GM12878 (cell line): ENCODE measurements around the gene KDELR1. TPM values are rescaled to one million over a fixed set of nuclear protein-coding genes. Genes with fewer than 3 reads are reported as not detected.

ENCODE experiments used
- ATAC-seq: fragments of 200-7000 bp; cut with Tn5 transposase; 3 replicates; pipeline ENCODE4 v1.9.1; 2020; ENCODE audit warnings: mild to moderate bottlenecking, moderate library complexity
- BruUV-seq: library from RNA; stranded (reverse); fragments of 400-500 nt; replicated peaks from 2 replicates; lab custom pipeline; 2021; lab: Mats Ljungman, UMichigan
- CTCF ChIA-PET: fragments of 300-600 bp; sonication (Branson Sonifier 250); formaldehyde crosslinking; extraction: SDS; loops from one replicate; lab custom pipeline; 2021; ENCODE audit warnings: inconsistent platforms; lab: Yijun Ruan, JAX
- POLR2A ChIA-PET: fragments of 350-600 bp; formaldehyde crosslinking; extraction: SDS; loops from one replicate; lab custom pipeline; 2021; ENCODE audit warnings: inconsistent platforms; lab: Charles Lee
- RAD21 ChIA-PET: fragments of 300-600 bp; sonication (Branson Sonifier 250); formaldehyde crosslinking; loops from one replicate; lab custom pipeline; 2023; ENCODE audit warnings: antibody characterized with exemption; ENCODE audit not compliant: unreplicated experiment; lab: Charles Lee
- SMC1A ChIA-PET: fragments of 300-600 bp; sonication (Branson Sonifier 250); formaldehyde crosslinking; loops from one replicate; lab custom pipeline; 2023; ENCODE audit not compliant: unreplicated experiment, uncharacterized antibody; lab: Charles Lee
- DNase-seq: peaks from one replicate; pipeline ENCODE4 v3.0.0-alpha.2; 2011; ENCODE audit warnings: low read depth, low spot score
- FAIRE-seq: peaks from 3 replicates; lab custom pipeline; 2011; peaks lifted over from hg19 to GRCh38; lab: Jason Lieb, UNC
- H2AFZ ChIP-seq: 2 replicates; pipeline ENCODE4 v1.6.0; 2011; ENCODE audit warnings: low read depth, low read length, control low read depth; ENCODE audit not compliant: control insufficient read depth
- H3K27ac ChIP-seq: 2 replicates; pipeline ENCODE4 v1.5.1; 2011; ENCODE audit warnings: control low read depth; ENCODE audit not compliant: control insufficient read depth, insufficient read depth
- H3K27me3 ChIP-seq, 2 experiments: replicated peaks in 1 of 2; 2 replicates each; pipeline versions ENCODE4 v1.6.0 to v1.6.1; 2011; ENCODE audit warnings: low read length in 1 of 2; ENCODE audit not compliant: control insufficient read depth in 2 of 2, insufficient read depth in 2 of 2
- H3K36me3 ChIP-seq, 2 experiments: 2 replicates each; pipeline ENCODE4 v1.5.1; 2011; ENCODE audit warnings: low read length in 1 of 2; ENCODE audit not compliant: control insufficient read depth in 2 of 2, insufficient read depth in 2 of 2
- H3K4me1 ChIP-seq: 2 replicates; pipeline ENCODE4 v1.6.1; 2011; ENCODE audit warnings: mild to moderate bottlenecking, low read length, moderate library complexity, mixed read lengths; ENCODE audit not compliant: control insufficient read depth, insufficient read depth
- H3K4me2 ChIP-seq: 2 replicates; pipeline ENCODE4 v1.6.0; 2011; ENCODE audit warnings: control low read depth; ENCODE audit not compliant: control insufficient read depth, insufficient read depth
- H3K4me3 ChIP-seq: fragments of 200-600 bp; sonication (generic); 2 replicates; pipeline ENCODE4 v1.5.1; 2016
- H3K79me2 ChIP-seq: 2 replicates; pipeline ENCODE4 v1.6.0; 2011; ENCODE audit warnings: low read length; ENCODE audit not compliant: control insufficient read depth, insufficient read depth
- H3K9ac ChIP-seq: 2 replicates; pipeline ENCODE4 v1.8.0; 2011; ENCODE audit warnings: low read length, control low read depth, mixed read lengths; ENCODE audit not compliant: control insufficient read depth, insufficient read depth
- H3K9me3 ChIP-seq: replicated peaks from 3 replicates; pipeline ENCODE4 v1.5.1; 2011; ENCODE audit warnings: mild to moderate bottlenecking, low read length; ENCODE audit not compliant: control insufficient read depth, insufficient read depth
- H4K20me1 ChIP-seq: 2 replicates; pipeline ENCODE4 v1.6.0; 2011; ENCODE audit not compliant: control insufficient read depth, insufficient read depth
- ATF2 ChIP-seq: IDR thresholded peaks from 2 replicates; pipeline ENCODE4 v1.6.1; 2012; ENCODE audit warnings: low read length, inconsistent platforms
- CEBPZ ChIP-seq: fragments of 150-350 bp; IDR thresholded peaks from 2 replicates; pipeline ENCODE4 v1.6.1; 2016; ENCODE audit warnings: low read depth, low read length
- E4F1 ChIP-seq: fragments of 450-650 bp; IDR thresholded peaks from 2 replicates; pipeline ENCODE4 v1.6.1; 2018; ENCODE audit warnings: borderline replicate concordance, mild to moderate bottlenecking; ENCODE audit not compliant: partially characterized antibody
- MLLT1 ChIP-seq: fragments of 450-650 bp; IDR thresholded peaks from 2 replicates; pipeline ENCODE4 v1.6.1; 2016; ENCODE audit warnings: mild to moderate bottlenecking
- ZNF24 ChIP-seq: fragments of 450-650 bp; IDR thresholded peaks from 2 replicates; pipeline ENCODE4 v1.6.1; 2017; ENCODE audit warnings: antibody characterized with exemption, mild to moderate bottlenecking
- ZZZ3 ChIP-seq: IDR thresholded peaks from 2 replicates; pipeline ENCODE4 v1.6.1; 2011; ENCODE audit warnings: low read depth; ENCODE audit not compliant: control insufficient read depth, insufficient read length
- WGBS: methylation state at CpG from one replicate; pipeline ENCODE4 v1.1.6; 2016; ENCODE audit warnings: low lambda C conversion rate; ENCODE audit not compliant: insufficient replicate concordance, insufficient coverage; ENCODE audit errors: missing lambda C conversion rate; 5-methylcytosine and 5-hydroxymethylcytosine counted together
- in situ Hi-C: fragments of 300-500 bp; cut with MboI; formaldehyde crosslinking; loops from 9 replicates; pipeline ENCODE4 v1.14.3; 2018; ENCODE audit warnings: mixed read lengths
- intact Hi-C: fragments of 100-400 bp; cut with micrococcal nuclease; formaldehyde crosslinking; loops from one replicate; pipeline ENCODE4 v1.14.2; 2022; ENCODE audit not compliant: unreplicated experiment
- polyA plus RNA-seq, 11 experiments: library from polyadenylated mRNA; depleted of rRNA in 4 of 11; unstranded in 6 of 11; stranded (reverse) in 5 of 11; fragments of >200 nt; fragmentation: Nextera tagmentation in 4 of 11; fragmentation: Illumina TruSeq in 1 of 11; extraction: Ambion mirVana in 4 of 11; extraction: Trizol in 1 of 11; gene quantifications; 1 replicate in 1 of 11; 2 replicates in 10 of 11; pipeline versions ENCODE4 v1.2.1 to v1.2.3, GENCODE V29; 2011 to 2016; ENCODE audit warnings: inconsistent platforms in 2 of 11, missing spikeins in 2 of 11, low read depth in 1 of 11
- total RNA-seq, 4 experiments: library from RNA; depleted of rRNA in 3 of 4; stranded (reverse); fragments of >200 nt in 3 of 4; fragmentation: Illumina TruSeq in 1 of 4; extraction: Trizol in 1 of 4; gene quantifications; 2 replicates each; pipeline versions ENCODE4 v1.2.1 to v1.2.3, GENCODE V29; 2013 to 2021

Gene KDELR1
- total and polyA plus RNA-seq, 10 of the 15 experiments (the other 5 are each of a cell fraction or from before 2014, with no cell fraction given), result 2.3 to 71.0 (median 45.2) TPM

- TF ChIP-seq CEBPZ, result no peak
- TF ChIP-seq ZNF24, result no peak
Observed at GRCh38 chr19:48338802-48339503, 52.4 kb downstream of the KDELR1 start (continued).

- H3K4me3 ChIP-seq, result no peak overlapping the region
- SMC1A ChIA-PET, result interaction anchor here (1.4 kb wide), 1 partner anchor 246 kb away, joined by 6 read pairs; no protein-coding TSS in a partner anchor
- RAD21 ChIA-PET, result no interaction called here
- H4K20me1 ChIP-seq, result no peaks in the 10 kb centered on the region
- no peak overlapping the region for H3K27ac ChIP-seq
- no peaks in the 10 kb centered on the region for H3K79me2 ChIP-seq
- H2AFZ ChIP-seq, result no peak overlapping the region
- DNase-seq, result no peak
- 86% methylated on average over 14 of the region's 14 CpGs for WGBS
- H3K4me2 ChIP-seq, result no peak overlapping the region
- no peaks in the 10 kb centered on the region for H3K27me3 ChIP-seq
- intact Hi-C loops (no loop called here), in situ Hi-C loops (no loop called here)
- no peak for FAIRE-seq
- no peak for ATAC-seq
- BruUV-seq, result no TSS peak
- POLR2A ChIA-PET, result no interaction called here
- H3K36me3 ChIP-seq, result peaks cover 0 to 2% of the 10 kb centered on the region in 2 experiments; a peak in 2 of 4 replicates
- no peak overlapping the region for H3K9ac ChIP-seq
- peaks cover 5% of the 10 kb centered on the region for H3K4me1 ChIP-seq
- no peaks in the 10 kb centered on the region for H3K9me3 ChIP-seq
- CTCF ChIA-PET, result interaction anchor here (1.0 to 1.3 kb wide), 2 partner anchors 20 to 246 kb away, joined by 4 read pairs; no protein-coding TSS in a partner anchor
- TF ChIP-seq ZZZ3 (no peak), MLLT1 (no peak), ATF2 (no peak), E4F1 (no peak), CEBPZ (no peak)
Observed at GRCh38 chr19:48338253-48338755, 53.0 kb downstream of the KDELR1 start.
